HL-60 (cell line): ENCODE data around the gene CDK19.

Experiments
- DNase-seq, 2 experiments: peaks; one replicate each; pipeline ENCODE4 v3.0.0-alpha.2; 2010 to 2020; ENCODE audit warnings: low read depth in 1 of 2, low spot score in 1 of 2
- H3K27ac ChIP-seq: fragments of 250-450 bp; sonication (Bioruptor Pico); replicated peaks from 2 replicates; pipeline ENCODE4 v1.5.1; 2020; ENCODE audit warnings: mild to moderate bottlenecking, moderate library complexity
- H3K27me3 ChIP-seq: fragments of 250-450 bp; sonication (Bioruptor Pico); 2 replicates; pipeline ENCODE4 v1.5.1; 2021; ENCODE audit warnings: mild to moderate bottlenecking, moderate library complexity; ENCODE audit not compliant: insufficient read depth, poor library complexity, severe bottlenecking
- H3K4me3 ChIP-seq: replicated peaks from 2 replicates; pipeline ENCODE4 v1.5.1; 2011; ENCODE audit warnings: mild to moderate bottlenecking, control low read depth, low read length; ENCODE audit not compliant: insufficient read depth
- CTCF ChIP-seq: IDR thresholded peaks from one replicate; pipeline ENCODE4 v1.5.1; 2011; ENCODE audit warnings: low read length, control low read depth, inconsistent platforms; ENCODE audit not compliant: insufficient read depth
- GABPA ChIP-seq: IDR thresholded peaks from 2 replicates; pipeline ENCODE4 v1.6.1; 2012; ENCODE audit warnings: low read depth
- POLR2AphosphoS5 ChIP-seq: IDR thresholded peaks from 2 replicates; pipeline ENCODE4 v1.6.1; 2012; ENCODE audit warnings: low read depth
- REST ChIP-seq: IDR thresholded peaks from 2 replicates; pipeline ENCODE4 v1.6.1; 2012; ENCODE audit warnings: low read depth; ENCODE audit not compliant: insufficient replicate concordance
- SPI1 ChIP-seq: IDR thresholded peaks from 2 replicates; pipeline ENCODE4 v1.6.1; 2012; ENCODE audit warnings: low read depth, mild to moderate bottlenecking, borderline replicate concordance

CDK19 gene

DNA sequence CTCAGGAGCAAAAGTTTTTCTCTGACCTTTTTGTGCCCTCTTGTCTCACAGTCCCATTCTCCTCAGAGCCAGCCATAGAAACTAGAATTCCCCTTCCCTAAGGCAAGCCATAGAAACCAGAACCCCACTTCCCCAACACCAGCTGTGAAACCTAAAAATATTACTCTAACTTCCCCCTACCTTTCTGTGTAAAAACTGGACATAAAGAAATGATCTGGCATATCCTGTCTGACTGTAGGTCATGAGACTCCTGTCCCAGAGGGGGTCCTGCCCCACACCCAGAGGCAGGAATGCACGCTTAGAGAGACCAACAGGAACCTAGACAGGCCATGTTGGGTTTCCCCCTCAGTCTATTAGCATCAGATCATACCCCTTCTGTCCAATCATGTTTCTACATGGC is 198.2 kb downstream of the CDK19 start:
- Histone ChIP-seq H3K4me3 (no peak overlapping the region), H3K27me3 (no peaks in the 10 kb centered on the region), H3K27ac (no peak overlapping the region)
- DNase-seq = no peak
- no peak for TF ChIP-seq POLR2AphosphoS5
- TF ChIP-seq REST = no peak
- TF ChIP-seq SPI1 = peak; percentile 29; the same call in 1 of the 2 replicates
- TF ChIP-seq GABPA = no peak
- TF ChIP-seq CTCF = no peak

GRCh38 chr6:110615722-110616121 is 199.5 kb downstream of the CDK19 start:
- TF ChIP-seq POLR2AphosphoS5 = no peak
- TF ChIP-seq REST = no peak
- TF ChIP-seq CTCF = no peak
- H3K4me3 ChIP-seq = no peak overlapping the region
- no peak overlapping the region for H3K27ac ChIP-seq
- DNase-seq = no peak
- no peaks in the 10 kb centered on the region for H3K27me3 ChIP-seq

GRCh38 chr6:110614586-110614985 is 200.7 kb downstream of the CDK19 start:
- Histone ChIP-seq H3K4me3 (no peak overlapping the region), H3K27me3 (no peaks in the 10 kb centered on the region), H3K27ac (no peak overlapping the region)
- DNase-seq = no peak
- TF ChIP-seq SPI1 (no peak), GABPA (no peak), REST (no peak), POLR2AphosphoS5 (no peak), CTCF (no peak)
